A549 (cell line): ENCODE measurements around the gene BEND4. TPM values are rescaled to one million over a fixed set of nuclear protein-coding genes. Genes with fewer than 3 reads are reported as not detected.

Experiments
- ATAC-seq, 2 experiments: fragments of 200-7000 bp in 1 of 2; fragments of >200 bp in 1 of 2; cut with Nextera tagmentation in 1 of 2; cut with Tn5 transposase in 1 of 2; 3 replicates each; pipeline versions ENCODE4 v1.8.0 to v1.9.1; 2018 to 2020; ENCODE audit warnings: mild to moderate bottlenecking in 1 of 2, moderate library complexity in 1 of 2
- CTCF ChIA-PET: fragments of 300-600 bp; sonication (Branson Sonifier 250); formaldehyde crosslinking; extraction: SDS; loops from one replicate; lab custom pipeline; 2021; ENCODE audit warnings: antibody characterized with exemption, inconsistent platforms; lab: Yijun Ruan, JAX
- POLR2A ChIA-PET: fragments of 350-600 bp; formaldehyde crosslinking; extraction: SDS; loops from one replicate; lab custom pipeline; 2021; ENCODE audit warnings: antibody characterized with exemption, inconsistent platforms; lab: Yijun Ruan, JAX
- DNase-seq, 2 experiments: peaks; one replicate each; pipeline versions ENCODE4 v3.0.0 to v3.0.0-alpha.2; 2011 to 2016; ENCODE audit warnings: low read depth in 1 of 2, low spot score in 1 of 2
- FAIRE-seq: peaks from 2 replicates; lab custom pipeline; 2011; peaks lifted over from hg19 to GRCh38; lab: Jason Lieb, UNC
- H3K27ac ChIP-seq, 2 experiments: fragments of >200 bp; sonication (Bioruptor Twin); formaldehyde crosslinking; 3 replicates each; pipeline ENCODE4 v1.5.1; 2016 to 2017
- H3K4me1 ChIP-seq: fragments of >200 bp; sonication (Bioruptor Twin); formaldehyde crosslinking; 3 replicates; pipeline ENCODE4 v1.6.1; 2016
- H3K4me2 ChIP-seq: fragments of >200 bp; sonication (Bioruptor Twin); formaldehyde crosslinking; 3 replicates; pipeline ENCODE4 v1.6.1; 2016
- H3K4me3 ChIP-seq: fragments of >200 bp; sonication (Bioruptor Twin); formaldehyde crosslinking; 3 replicates; pipeline ENCODE4 v1.5.1; 2016
- H3K9me3 ChIP-seq: fragments of >200 bp; sonication (Bioruptor Twin); formaldehyde crosslinking; 3 replicates; pipeline ENCODE4 v1.6.1; 2016
- CEBPB ChIP-seq, 2 experiments: fragments of >200 bp in 1 of 2; sonication (Bioruptor Twin) in 1 of 2; formaldehyde crosslinking in 1 of 2; IDR thresholded peaks; 2 replicates each; pipeline ENCODE4 v1.6.1; 2012 to 2016
- CHD2 ChIP-seq: fragments of 150-350 bp; IDR thresholded peaks from 2 replicates; pipeline ENCODE4 v1.6.1; 2014; ENCODE audit warnings: low read length; ENCODE audit not compliant: partially characterized antibody
- CHD4 ChIP-seq: fragments of 200-600 bp; sonication (generic); IDR thresholded peaks from 2 replicates; pipeline ENCODE4 v1.6.1; 2016; ENCODE audit warnings: antibody characterized with exemption, mild to moderate bottlenecking, borderline replicate concordance
- FOSB ChIP-seq: fragments of 250-450 bp; sonication (Bioruptor Pico); IDR thresholded peaks from 2 replicates; pipeline ENCODE4 v1.5.0; 2020; ENCODE audit warnings: mild to moderate bottlenecking, moderate library complexity
- FOSL2 ChIP-seq, 2 experiments: fragments of 450-650 bp in 1 of 2; fragments of >200 bp in 1 of 2; sonication (Bioruptor Twin) in 1 of 2; formaldehyde crosslinking; IDR thresholded peaks; 2 replicates each; pipeline versions ENCODE4 v1.5.0 to v1.6.1; 2016 to 2020; ENCODE audit warnings: mild to moderate bottlenecking in 1 of 2, moderate library complexity in 1 of 2
- FOXS1 ChIP-seq: fragments of 250-450 bp; sonication (Bioruptor Pico); IDR thresholded peaks from 2 replicates; pipeline ENCODE4 v1.5.0; 2020; ENCODE audit warnings: mild to moderate bottlenecking, moderate library complexity
- GATA3 ChIP-seq: IDR thresholded peaks from 2 replicates; pipeline ENCODE4 v1.6.1; 2012; ENCODE audit warnings: borderline replicate concordance
- JUN ChIP-seq, 2 experiments: fragments of >200 bp; sonication (Bioruptor Twin); formaldehyde crosslinking; IDR thresholded peaks; 2 replicates in 1 of 2; 3 replicates in 1 of 2; pipeline ENCODE4 v1.6.1; 2016 to 2017
- KDM5A ChIP-seq: fragments of 200-600 bp; sonication (generic); IDR thresholded peaks from 2 replicates; pipeline ENCODE4 v1.6.1; 2016; ENCODE audit warnings: antibody characterized with exemption, mild to moderate bottlenecking
- MAFK ChIP-seq: fragments of 450-650 bp; IDR thresholded peaks from 2 replicates; pipeline ENCODE4 v1.6.1; 2014; ENCODE audit not compliant: partially characterized antibody
- NR3C1 ChIP-seq: fragments of >200 bp; sonication (Bioruptor Twin); formaldehyde crosslinking; IDR thresholded peaks from 3 replicates; pipeline ENCODE4 v1.6.1; 2017
- SMC3 ChIP-seq: fragments of >200 bp; sonication (Bioruptor Twin); formaldehyde crosslinking; IDR thresholded peaks from 3 replicates; pipeline ENCODE4 v1.6.1; 2018; ENCODE audit warnings: inconsistent platforms
- ZNF302 ChIP-seq: fragments of 250-450 bp; sonication (Bioruptor Pico); IDR thresholded peaks from 2 replicates; pipeline ENCODE4 v1.9.0; 2021; ENCODE audit warnings: inconsistent platforms, mild to moderate bottlenecking, moderate library complexity
- WGBS: methylation state at CpG from one replicate; pipeline ENCODE4 v1.1.6; 2017; ENCODE audit errors: missing lambda C conversion rate; 5-methylcytosine and 5-hydroxymethylcytosine counted together
- polyA plus RNA-seq, 4 experiments: library from polyadenylated mRNA; depleted of rRNA in 3 of 4; stranded (reverse); fragments of >200 nt; fragmentation: RNase III in 1 of 4; extraction: RNeasy Plus Mini Kit Qiagen cat#74134 plus additional on column Dnase treatment in 1 of 4; gene quantifications; 2 replicates in 3 of 4; 3 replicates in 1 of 4; pipeline ENCODE4 v1.2.3, GENCODE V29; 2011 to 2017
- TF ChIP-seq, protein P1 (sequence below): fragments of >200 bp; sonication (Bioruptor Twin); formaldehyde crosslinking; IDR thresholded peaks from 3 replicates; pipeline ENCODE4 v1.6.1; 2016
- TF ChIP-seq, protein P2 (sequence below): fragments of >200 bp; sonication (Bioruptor Twin); formaldehyde crosslinking; IDR thresholded peaks from 3 replicates; pipeline ENCODE4 v1.5.1; 2016
- TF ChIP-seq, protein P3 (sequence below): fragments of 250-450 bp; sonication (Bioruptor Pico); IDR thresholded peaks from 2 replicates; pipeline ENCODE4 v1.5.0; 2020; ENCODE audit warnings: low read depth, mild to moderate bottlenecking, moderate library complexity

Gene BEND4
- polyA plus RNA-seq, 2 of the 4 experiments (the other 2 are of a cell fraction), result not detected

GRCh38 chr4:42074294-42074693, 78.2 kb downstream of the BEND4 start:
- ATAC-seq (no peak), FAIRE-seq (no peak), DNase-seq (no peak)
- WGBS, result 94% methylated on average over 1 of the region's 1 CpG
- ChIA-PET CTCF (interaction anchor here (0.6 kb wide), 1 partner anchor 22 kb away, joined by 3 read pairs; no protein-coding TSS in a partner anchor), POLR2A (no interaction called here)
- Histone ChIP-seq H3K27ac (no peak overlapping the region), H3K4me1 (no peaks in the 10 kb centered on the region), H3K9me3 (no peaks in the 10 kb centered on the region), H3K4me3 (no peak overlapping the region), H3K4me2 (no peak overlapping the region)
- TF ChIP-seq, protein P1, sequence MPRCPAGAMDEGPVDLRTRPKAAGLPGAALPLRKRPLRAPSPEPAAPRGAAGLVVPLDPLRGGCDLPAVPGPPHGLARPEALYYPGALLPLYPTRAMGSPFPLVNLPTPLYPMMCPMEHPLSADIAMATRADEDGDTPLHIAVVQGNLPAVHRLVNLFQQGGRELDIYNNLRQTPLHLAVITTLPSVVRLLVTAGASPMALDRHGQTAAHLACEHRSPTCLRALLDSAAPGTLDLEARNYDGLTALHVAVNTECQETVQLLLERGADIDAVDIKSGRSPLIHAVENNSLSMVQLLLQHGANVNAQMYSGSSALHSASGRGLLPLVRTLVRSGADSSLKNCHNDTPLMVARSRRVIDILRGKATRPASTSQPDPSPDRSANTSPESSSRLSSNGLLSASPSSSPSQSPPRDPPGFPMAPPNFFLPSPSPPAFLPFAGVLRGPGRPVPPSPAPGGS, result no peak
- no peak for TF ChIP-seq FOXS1 (CRISPR knock-in tag)

GRCh38 chr4:42070463-42070862, 82.0 kb downstream of the BEND4 start:
- H3K9me3 ChIP-seq, result no peaks in the 10 kb centered on the region
- H3K4me1 ChIP-seq, result no peaks in the 10 kb centered on the region
- H3K27ac ChIP-seq, result no peak overlapping the region
- TF ChIP-seq SMC3, result no peak
- no peak for TF ChIP-seq CEBPB (IDR thresholded peaks at IDR 0.05)
- TF ChIP-seq, protein P2, sequence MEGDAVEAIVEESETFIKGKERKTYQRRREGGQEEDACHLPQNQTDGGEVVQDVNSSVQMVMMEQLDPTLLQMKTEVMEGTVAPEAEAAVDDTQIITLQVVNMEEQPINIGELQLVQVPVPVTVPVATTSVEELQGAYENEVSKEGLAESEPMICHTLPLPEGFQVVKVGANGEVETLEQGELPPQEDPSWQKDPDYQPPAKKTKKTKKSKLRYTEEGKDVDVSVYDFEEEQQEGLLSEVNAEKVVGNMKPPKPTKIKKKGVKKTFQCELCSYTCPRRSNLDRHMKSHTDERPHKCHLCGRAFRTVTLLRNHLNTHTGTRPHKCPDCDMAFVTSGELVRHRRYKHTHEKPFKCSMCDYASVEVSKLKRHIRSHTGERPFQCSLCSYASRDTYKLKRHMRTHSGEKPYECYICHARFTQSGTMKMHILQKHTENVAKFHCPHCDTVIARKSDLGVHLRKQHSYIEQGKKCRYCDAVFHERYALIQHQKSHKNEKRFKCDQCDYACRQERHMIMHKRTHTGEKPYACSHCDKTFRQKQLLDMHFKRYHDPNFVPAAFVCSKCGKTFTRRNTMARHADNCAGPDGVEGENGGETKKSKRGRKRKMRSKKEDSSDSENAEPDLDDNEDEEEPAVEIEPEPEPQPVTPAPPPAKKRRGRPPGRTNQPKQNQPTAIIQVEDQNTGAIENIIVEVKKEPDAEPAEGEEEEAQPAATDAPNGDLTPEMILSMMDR, result no peak
- no peak for TF ChIP-seq GATA3
- TF ChIP-seq, all 56 proteins: peak for 0
- Histone ChIP-seq H3K4me3 (no peak overlapping the region), H3K4me2 (no peak overlapping the region)
- DNase-seq (no peak), FAIRE-seq (no peak), ATAC-seq (no peak)
- ChIA-PET CTCF (no interaction called here), POLR2A (no interaction called here)
- WGBS, result 92% methylated on average over 4 of the region's 4 CpGs

DNA sequence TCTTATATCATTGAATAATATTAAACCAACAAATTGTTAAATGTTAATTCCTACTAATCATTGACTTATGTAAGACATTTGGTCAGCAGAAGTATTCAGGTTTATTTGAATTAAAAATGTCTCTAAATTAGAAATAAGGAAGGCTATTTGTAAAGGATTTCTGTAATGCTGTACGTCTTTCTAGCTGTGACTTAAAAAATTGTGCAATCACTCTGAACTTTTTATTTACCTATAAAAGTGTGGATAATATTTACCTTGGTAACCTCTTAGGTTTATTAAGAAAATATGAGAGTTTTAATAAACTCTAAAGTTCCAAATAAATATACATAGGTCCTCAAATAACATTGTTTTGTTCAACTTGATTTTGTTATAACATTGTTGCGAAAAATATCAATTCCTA, 85.2 kb downstream of the BEND4 start:
- Histone ChIP-seq H3K9me3 (no peaks in the 10 kb centered on the region), H3K4me3 (no peak overlapping the region), H3K4me2 (no peak overlapping the region), H3K27ac (no peak overlapping the region), H3K4me1 (no peaks in the 10 kb centered on the region)
- TF ChIP-seq FOSL2 (IDR thresholded peaks at IDR 0.05) (no peak), FOSL2 (CRISPR knock-in tag; IDR thresholded peaks at IDR 0.05) (no peak), NR3C1 (no peak)
- no peak for FAIRE-seq
- no peak for ATAC-seq
- CTCF ChIA-PET, result no interaction called here
- DNase-seq, result no peak
- POLR2A ChIA-PET, result no interaction called here
- WGBS, result 47% methylated on average over 2 of the region's 2 CpGs

DNA sequence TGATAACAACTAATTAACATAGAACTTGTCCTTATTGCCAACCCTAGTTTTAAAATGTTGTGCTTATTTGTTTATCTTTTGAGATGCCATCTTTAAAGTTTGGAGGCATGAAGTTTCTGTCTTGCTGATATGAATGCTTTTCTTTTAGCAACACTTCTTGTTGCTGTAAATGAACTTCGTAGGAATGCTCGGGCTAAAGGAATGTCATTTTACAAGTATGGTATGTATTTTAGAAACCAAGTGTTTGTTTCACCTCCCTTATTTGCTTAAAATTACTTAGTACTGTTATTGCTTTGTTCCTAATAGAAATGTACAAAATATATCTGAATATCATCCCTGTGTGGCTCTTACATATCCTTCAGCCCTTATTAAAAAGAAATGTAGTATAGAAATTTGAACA, 86.1 kb downstream of the BEND4 start:
- H3K27ac ChIP-seq, result no peak overlapping the region
- ATAC-seq (no peak), DNase-seq (no peak), FAIRE-seq (no peak)
- H3K4me2 ChIP-seq, result no peak overlapping the region
- H3K9me3 ChIP-seq, result no peaks in the 10 kb centered on the region
- H3K4me1 ChIP-seq, result no peaks in the 10 kb centered on the region
- TF ChIP-seq CHD2 (no peak), FOXS1 (CRISPR knock-in tag) (no peak), JUN (IDR thresholded peaks at IDR 0.05) (no peak), CEBPB (IDR thresholded peaks at IDR 0.05) (no peak), MAFK (no peak), GATA3 (no peak), CHD4 (no peak), FOSB (CRISPR knock-in tag) (no peak), FOSL2 (IDR thresholded peaks at IDR 0.05) (no peak), FOSL2 (CRISPR knock-in tag; IDR thresholded peaks at IDR 0.05) (no peak), ZNF302 (CRISPR knock-in tag) (no peak), KDM5A (no peak)
- TF ChIP-seq, protein P3, sequence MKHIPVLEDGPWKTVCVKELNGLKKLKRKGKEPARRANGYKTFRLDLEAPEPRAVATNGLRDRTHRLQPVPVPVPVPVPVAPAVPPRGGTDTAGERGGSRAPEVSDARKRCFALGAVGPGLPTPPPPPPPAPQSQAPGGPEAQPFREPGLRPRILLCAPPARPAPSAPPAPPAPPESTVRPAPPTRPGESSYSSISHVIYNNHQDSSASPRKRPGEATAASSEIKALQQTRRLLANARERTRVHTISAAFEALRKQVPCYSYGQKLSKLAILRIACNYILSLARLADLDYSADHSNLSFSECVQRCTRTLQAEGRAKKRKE (CRISPR knock-in tag), result no peak
- ChIA-PET CTCF (no interaction called here), POLR2A (no interaction called here)
- H3K4me3 ChIP-seq, result no peak overlapping the region
- 92% methylated on average over 2 of the region's 2 CpGs for WGBS

Other genes starting within 250 kb of the BEND4 start
- 73.4 and 88.4 TPM in 2 replicates for gene TMEM33, start 217.2 kb downstream of the BEND4 start, polyA plus RNA-seq (2011; rRNA removed)
- gene TMEM33, start 217.2 kb downstream of the BEND4 start, polyA plus RNA-seq (2017; fragmentation: RNase III; extraction: RNeasy Plus Mini Kit Qiagen cat#74134 plus additional on column Dnase treatment), result 29.0 to 32.7 TPM (median 29.1 TPM) in 3 replicates
- gene DCAF4L1, start 170.9 kb downstream of the BEND4 start, polyA plus RNA-seq (2011; rRNA removed), result 0.13 and 0.14 TPM in 2 replicates
- 0.12 to 0.20 TPM (median 0.13 TPM) in 3 replicates for gene DCAF4L1, start 170.9 kb downstream of the BEND4 start, polyA plus RNA-seq (2017; fragmentation: RNase III; extraction: RNeasy Plus Mini Kit Qiagen cat#74134 plus additional on column Dnase treatment)
- gene SLC30A9, start 162.1 kb downstream of the BEND4 start, polyA plus RNA-seq (2011; rRNA removed), result 41.9 and 57.6 TPM in 2 replicates
- 27.3 to 28.8 TPM (median 28.7 TPM) in 3 replicates for gene SLC30A9, start 162.1 kb downstream of the BEND4 start, polyA plus RNA-seq (2017; fragmentation: RNase III; extraction: RNeasy Plus Mini Kit Qiagen cat#74134 plus additional on column Dnase treatment)
- gene SHISA3, start 244.8 kb upstream of the BEND4 start, polyA plus RNA-seq (2011; rRNA removed), result not detected in 2 replicates
- gene SHISA3, start 244.8 kb upstream of the BEND4 start, polyA plus RNA-seq (2017; fragmentation: RNase III; extraction: RNeasy Plus Mini Kit Qiagen cat#74134 plus additional on column Dnase treatment), result not detected in 3 replicates